Activated T-cell treated with anti-CD3 and anti-CD28 coated beads for 1 hour (primary cell): Measurements from ENCODE around the gene HIPK3.

ENCODE experiments used
- DNase-seq: peaks from one replicate; pipeline ENCODE4 v3.0.0-alpha.2; 2020; ENCODE audit warnings: low read depth

HIPK3 gene

GRCh38 chr11:33390944-33391892 lies 134.0 kb downstream of the HIPK3 start:
- DNase-seq: no peak

DNA sequence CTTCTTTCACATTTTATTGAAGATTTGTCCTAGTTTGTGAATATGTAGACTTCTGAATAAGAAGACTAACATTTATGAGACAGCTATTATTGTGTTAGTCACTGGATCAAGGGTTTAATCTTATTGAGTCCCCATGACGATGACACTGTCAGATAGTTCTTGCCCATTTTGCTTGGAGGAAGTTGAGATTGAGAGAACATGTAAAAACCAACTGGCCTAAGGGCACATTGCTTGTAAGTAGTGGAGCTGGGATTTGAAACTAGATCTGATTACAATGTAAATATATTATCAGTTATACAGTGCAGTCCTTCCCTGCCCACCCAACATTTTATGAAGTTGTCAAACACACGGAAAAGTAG lies 134.7 kb downstream of the HIPK3 start:
- no peak for DNase-seq

GRCh38 chr11:33394431-33395109 lies 137.4 kb downstream of the HIPK3 start:
- no peak for DNase-seq

- no peak for DNase-seq
Measured at GRCh38 chr11:33396361-33396760, 139.2 kb downstream of the HIPK3 start.

DNA sequence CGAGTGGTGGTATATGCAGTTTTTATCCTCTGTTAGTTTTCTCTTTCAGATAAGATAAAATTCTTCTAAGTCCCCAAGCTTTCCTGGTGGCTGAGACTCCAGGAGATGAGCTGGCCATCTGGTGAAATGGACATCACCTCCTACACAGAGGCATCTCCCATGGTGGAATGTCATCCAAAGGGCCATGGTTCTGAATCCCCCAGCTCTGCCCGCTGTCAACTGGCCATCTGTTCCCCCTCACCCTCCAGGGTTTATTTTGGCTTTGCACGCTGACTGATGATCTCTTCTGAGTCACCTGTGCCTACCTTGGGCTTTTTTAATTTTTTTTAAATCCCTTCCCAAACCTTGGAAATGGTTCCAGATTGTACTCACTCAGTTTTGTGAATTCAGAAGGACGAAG lies 142.2 kb downstream of the HIPK3 start:
- no peak for DNase-seq

DNA sequence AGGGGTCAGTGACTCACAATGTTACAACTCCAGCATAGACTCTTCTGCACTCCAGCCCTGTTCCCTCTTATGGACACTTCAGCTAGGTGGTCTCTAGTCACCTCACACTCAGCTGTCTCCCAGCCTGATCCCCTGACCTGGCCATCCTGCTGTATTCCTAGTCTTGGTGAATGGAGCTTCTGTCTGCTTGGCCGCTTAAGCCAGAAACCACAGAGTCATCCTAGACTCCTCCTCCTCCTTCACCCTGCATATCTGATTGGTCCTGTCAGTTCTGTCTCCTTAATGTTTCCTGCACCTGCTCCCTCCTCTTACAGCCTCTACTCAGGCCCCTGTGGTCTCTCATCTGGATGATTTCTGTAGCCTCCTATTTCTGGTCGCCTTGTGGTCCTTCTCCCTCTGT lies 144.9 kb downstream of the HIPK3 start:
- DNase-seq: no peak

DNA sequence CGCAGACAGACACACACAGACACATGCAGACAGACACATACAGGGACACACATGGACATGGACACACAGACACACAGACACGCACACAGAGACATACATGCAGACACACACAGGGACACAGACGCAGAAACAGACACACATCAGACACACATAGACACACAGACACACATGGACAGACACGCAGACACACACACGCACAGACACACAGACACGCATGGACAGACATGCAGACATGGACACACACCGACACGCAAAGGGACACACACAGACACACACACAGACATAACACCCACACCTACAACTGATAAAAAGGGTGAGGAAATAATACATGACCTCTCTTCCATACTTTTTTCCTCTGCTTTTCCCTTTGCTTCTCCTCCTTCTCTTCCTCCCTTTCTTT lies 146.2 kb downstream of the HIPK3 start:
- DNase-seq: no peak

- DNase-seq: no peak
Measured at GRCh38 chr11:33405834-33406602, 148.8 kb downstream of the HIPK3 start.
